Activated naive CD4-positive, alpha-beta T cell treated with anti-CD3 and anti-CD28 coated beads, Interleukin-2, amount 10 ng/mL, durations not matched to agents 5 hours and 36 hours (primary cell): ENCODE data around the gene KCNMB4. TPM values are rescaled to one million over a fixed set of nuclear protein-coding genes. Genes with fewer than 3 reads are reported as not detected.

Experiments used
- total RNA-seq, 2 experiments: library from RNA; stranded (reverse); gene quantifications; one replicate each; pipeline ENCODE4 v1.2.3, GENCODE V29; 2021

Gene KCNMB4
- under 1 TPM; 0.76 to 0.91 TPM for total RNA-seq

GRCh38 chr12:70365648-70366518, at the start of gene KCNMB4:
KCNMB4 (plus strand) TSS chr12:70366290; CDS start chr12:70366735, 445 bp downstream.

Other genes starting within 250 kb of the KCNMB4 start
- 10 to 100 TPM; 73.2 to 79.9 TPM for gene CNOT2, start 122.9 kb upstream of the KCNMB4 start, total RNA-seq